Amniotic epithelial cell (primary cell): ENCODE results near the gene DAB2IP.
A peak's percentile ranks its signal among the peaks of the same experiment; 100 is the strongest.

Experiments used
- DNase-seq: peaks from one replicate; pipeline ENCODE4 v3.0.0-alpha.2; 2010; ENCODE audit warnings: low read depth

DAB2IP gene

GRCh38 chr9:121818841-121819427 lies 167.5 kb downstream of the DAB2IP start:
- no peak for DNase-seq

- peak; percentile 8 for DNase-seq
Measured at GRCh38 chr9:121819428-121820231, 168.2 kb downstream of the DAB2IP start.

- no peak for DNase-seq
Measured at GRCh38 chr9:121820286-121821005, 169.0 kb downstream of the DAB2IP start.

GRCh38 chr9:121821326-121821725 lies 169.9 kb downstream of the DAB2IP start:
- no peak for DNase-seq

- DNase-seq = no peak
Measured at GRCh38 chr9:121822093-121823085, 171.0 kb downstream of the DAB2IP start.

- no peak for DNase-seq
Measured at GRCh38 chr9:121823451-121824169, 172.2 kb downstream of the DAB2IP start.

GRCh38 chr9:121824651-121825030 lies 173.2 kb downstream of the DAB2IP start:
- DNase-seq = no peak

GRCh38 chr9:121825031-121825691 lies 173.7 kb downstream of the DAB2IP start:
- peak; percentile 64 for DNase-seq

GRCh38 chr9:121826711-121827110 lies 175.3 kb downstream of the DAB2IP start:
- no peak for DNase-seq

- no peak for DNase-seq
Measured at GRCh38 chr9:121827251-121827967, 176.0 kb downstream of the DAB2IP start.

- DNase-seq = peak; percentile 35
Measured at GRCh38 chr9:121830441-121831140, 179.2 kb downstream of the DAB2IP start.

- DNase-seq = no peak
Measured at GRCh38 chr9:121831869-121832268, 180.4 kb downstream of the DAB2IP start.

- DNase-seq = no peak
Measured at GRCh38 chr9:121833061-121833460, 181.6 kb downstream of the DAB2IP start.
